Colonic mucosa (tissue), 4 donors: ENCODE data around the gene SUGP1. TPM values are rescaled to one million over a fixed set of nuclear protein-coding genes. Genes with fewer than 3 reads are reported as not detected.
"Not testable (repeated sequence)": the region's sequence is repeated elsewhere in the genome, so short reads cannot be mapped to it uniquely, and the experiment has no call there.

Experiments used
- DNase-seq: peaks from one replicate; pipeline ENCODE4 v3.0.0-alpha.2; 2020
- H3K27ac ChIP-seq: fragments of 200-600 bp; one replicate; pipeline ENCODE4 v1.8.0; 2021
- H3K27me3 ChIP-seq: fragments of 200-600 bp; one replicate; pipeline ENCODE4 v1.8.0; 2021
- H3K36me3 ChIP-seq: fragments of 200-600 bp; one replicate; pipeline ENCODE4 v1.8.0; 2021
- H3K4me1 ChIP-seq: fragments of 200-600 bp; one replicate; pipeline ENCODE4 v1.8.0; 2021; ENCODE audit warnings: mild to moderate bottlenecking
- H3K4me3 ChIP-seq: fragments of 200-600 bp; one replicate; pipeline ENCODE4 v1.8.0; 2021
- H3K9ac ChIP-seq, 2 donors: one replicate each; pipeline ENCODE4 v1.7.0; 2013; ENCODE audit warnings: control low read depth in 2 of 2, low read depth in 2 of 2, low read length in 2 of 2
- H3K9me3 ChIP-seq: fragments of 200-600 bp; one replicate; pipeline ENCODE4 v1.8.0; 2021
- intact Hi-C: fragments of 100-400 bp; cut with DNase I; formaldehyde crosslinking; loops from one replicate; pipeline ENCODE4 v1.14.1; 2022
- total RNA-seq, 2 donors: library from RNA; stranded (reverse); fragmentation: NEBNext Ultra II Directional in 1 of 2; extraction: Animal tissue kit (Norgen Biotek cat#: 25700) in 1 of 2; gene quantifications; one replicate each; pipeline ENCODE4 v1.2.1, GENCODE V29; 2021
- TF ChIP-seq, protein P1 (sequence below): fragments of 200-600 bp; IDR thresholded peaks from one replicate; pipeline ENCODE4 v1.8.0; 2022; ENCODE audit warnings: antibody characterized with exemption, mild to moderate bottlenecking
- donor health status: healthy.
- donor health status: DM: no; HTN: no; CAD: no.
- donor health status: DM: no; HTN: no; CAD: no.

The SUGP1 gene
- total RNA-seq, 2 donors from 2014 or later: 33.2 to 54.7 TPM

DNA sequence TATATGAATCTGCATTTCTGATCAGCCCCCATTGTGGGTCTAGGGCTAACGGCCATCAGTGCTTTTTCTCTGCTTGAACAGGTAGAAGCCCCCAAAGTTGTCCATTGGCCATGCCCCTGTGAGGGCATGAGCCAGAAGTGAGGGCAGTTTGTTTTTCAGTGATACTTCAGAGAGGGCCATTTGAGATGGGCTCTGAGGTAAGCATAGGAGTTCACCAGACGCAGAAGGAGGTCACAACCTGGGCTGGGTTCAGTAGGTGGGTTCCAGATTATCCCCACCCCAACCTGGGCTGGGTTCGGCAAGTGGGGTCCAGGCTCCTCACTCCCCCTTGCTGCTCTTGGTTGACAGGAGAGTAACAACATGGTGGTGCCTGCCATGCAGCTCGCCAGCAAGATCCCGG lies 33.7 kb upstream of the SUGP1 start:
- Histone ChIP-seq H3K27me3 (no peaks in the 10 kb centered on the region), H3K4me1 (no peaks in the 10 kb centered on the region), H3K27ac (no peak overlapping the region), H3K36me3 (peaks cover 30% of the 10 kb centered on the region), H3K9ac (no peak overlapping the region), H3K4me3 (no peak overlapping the region), H3K9me3 (no peaks in the 10 kb centered on the region)
- TF ChIP-seq, protein P1, sequence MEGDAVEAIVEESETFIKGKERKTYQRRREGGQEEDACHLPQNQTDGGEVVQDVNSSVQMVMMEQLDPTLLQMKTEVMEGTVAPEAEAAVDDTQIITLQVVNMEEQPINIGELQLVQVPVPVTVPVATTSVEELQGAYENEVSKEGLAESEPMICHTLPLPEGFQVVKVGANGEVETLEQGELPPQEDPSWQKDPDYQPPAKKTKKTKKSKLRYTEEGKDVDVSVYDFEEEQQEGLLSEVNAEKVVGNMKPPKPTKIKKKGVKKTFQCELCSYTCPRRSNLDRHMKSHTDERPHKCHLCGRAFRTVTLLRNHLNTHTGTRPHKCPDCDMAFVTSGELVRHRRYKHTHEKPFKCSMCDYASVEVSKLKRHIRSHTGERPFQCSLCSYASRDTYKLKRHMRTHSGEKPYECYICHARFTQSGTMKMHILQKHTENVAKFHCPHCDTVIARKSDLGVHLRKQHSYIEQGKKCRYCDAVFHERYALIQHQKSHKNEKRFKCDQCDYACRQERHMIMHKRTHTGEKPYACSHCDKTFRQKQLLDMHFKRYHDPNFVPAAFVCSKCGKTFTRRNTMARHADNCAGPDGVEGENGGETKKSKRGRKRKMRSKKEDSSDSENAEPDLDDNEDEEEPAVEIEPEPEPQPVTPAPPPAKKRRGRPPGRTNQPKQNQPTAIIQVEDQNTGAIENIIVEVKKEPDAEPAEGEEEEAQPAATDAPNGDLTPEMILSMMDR: no peak
- intact Hi-C loops: no loop called here
- no peak for DNase-seq

DNA sequence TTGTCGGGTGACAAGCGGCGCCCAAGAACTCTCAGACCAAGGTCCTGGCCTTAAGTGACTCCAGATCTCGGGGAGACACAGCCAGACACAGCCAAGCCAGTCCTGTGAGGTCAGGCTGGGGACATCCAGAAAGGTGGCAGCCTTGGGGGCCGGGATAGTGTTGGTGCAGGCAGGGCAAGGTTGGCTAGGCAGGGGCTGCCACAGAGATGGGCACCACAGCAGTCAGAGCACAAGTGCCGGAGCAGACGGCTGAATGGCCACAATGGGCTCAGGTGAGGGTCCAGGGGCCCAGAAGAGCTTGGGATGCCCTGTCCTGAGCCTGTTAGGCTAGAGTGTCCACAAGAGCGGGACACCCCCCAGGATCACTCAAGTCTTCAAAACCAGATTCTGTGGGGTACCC lies 32.5 kb upstream of the SUGP1 start:
- Histone ChIP-seq H3K27ac (no peak overlapping the region), H3K9me3 (no peaks in the 10 kb centered on the region), H3K9ac (no peak overlapping the region), H3K4me3 (no peak overlapping the region), H3K36me3 (peaks cover 37% of the 10 kb centered on the region), H3K4me1 (no peaks in the 10 kb centered on the region), H3K27me3 (no peaks in the 10 kb centered on the region)
- TF ChIP-seq, protein P1: no peak
- intact Hi-C loops: no loop called here
- no peak for DNase-seq

DNA sequence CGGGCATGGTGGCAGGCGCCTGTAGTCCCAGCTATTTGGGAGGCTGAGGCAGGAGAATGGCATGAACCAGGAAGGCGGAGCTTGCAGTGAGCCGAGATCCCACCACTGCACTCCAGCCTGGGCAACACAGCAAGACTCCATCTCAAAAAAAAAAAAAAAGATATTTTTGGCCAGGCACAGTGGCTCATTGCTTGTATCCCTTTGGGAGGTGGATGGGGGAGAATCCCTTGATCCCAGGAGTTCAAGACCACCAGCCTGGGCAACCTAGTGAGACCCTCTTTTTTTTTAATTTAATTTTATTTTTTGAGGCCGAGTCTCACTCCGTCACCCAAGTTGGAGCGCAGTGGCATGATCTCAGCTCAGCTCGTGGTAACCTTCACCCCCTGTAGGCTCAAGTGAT lies 30.4 kb upstream of the SUGP1 start:
- DNase-seq, H3K27me3 ChIP-seq, intact Hi-C loops: not testable (repeated sequence)

DNA sequence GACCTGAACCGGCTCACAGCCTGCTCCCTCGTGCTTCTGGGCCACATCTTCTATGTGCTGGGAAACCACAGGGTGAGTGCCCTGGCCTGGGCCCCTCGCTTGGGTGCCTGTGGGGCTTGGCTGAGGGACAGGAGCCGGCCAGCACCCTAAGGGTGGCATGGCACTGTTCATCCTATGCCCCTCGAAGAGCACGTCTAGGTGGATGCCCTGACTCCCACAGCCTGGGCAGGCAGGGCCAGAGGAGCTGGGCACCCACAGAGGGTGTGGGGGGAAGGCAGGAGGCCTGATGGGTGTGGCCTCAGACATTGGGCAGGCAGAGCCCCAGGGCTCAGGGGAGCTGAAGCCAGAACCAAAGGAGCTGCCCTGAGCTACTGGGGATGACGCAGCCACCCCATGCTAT lies 29.1 kb upstream of the SUGP1 start:
- no peaks in the 10 kb centered on the region for H3K9me3 ChIP-seq
- H3K4me3 ChIP-seq: no peak overlapping the region
- H3K9ac ChIP-seq: no peak overlapping the region
- TF ChIP-seq, protein P1: no peak
- DNase-seq: no peak
- H3K4me1 ChIP-seq: no peaks in the 10 kb centered on the region
- intact Hi-C loops: no loop called here
- peaks cover 32% of the 10 kb centered on the region for H3K36me3 ChIP-seq
- H3K27ac ChIP-seq: no peak overlapping the region
- no peaks in the 10 kb centered on the region for H3K27me3 ChIP-seq

More for the DNA sequence above, 30.4 kb upstream of the SUGP1 start:
- peaks cover 34% of the 10 kb centered on the region for H3K36me3 ChIP-seq
- not testable (repeated sequence) for H3K27ac ChIP-seq, H3K4me3 ChIP-seq, H3K9ac ChIP-seq, H3K4me1 ChIP-seq, H3K9me3 ChIP-seq

DNA sequence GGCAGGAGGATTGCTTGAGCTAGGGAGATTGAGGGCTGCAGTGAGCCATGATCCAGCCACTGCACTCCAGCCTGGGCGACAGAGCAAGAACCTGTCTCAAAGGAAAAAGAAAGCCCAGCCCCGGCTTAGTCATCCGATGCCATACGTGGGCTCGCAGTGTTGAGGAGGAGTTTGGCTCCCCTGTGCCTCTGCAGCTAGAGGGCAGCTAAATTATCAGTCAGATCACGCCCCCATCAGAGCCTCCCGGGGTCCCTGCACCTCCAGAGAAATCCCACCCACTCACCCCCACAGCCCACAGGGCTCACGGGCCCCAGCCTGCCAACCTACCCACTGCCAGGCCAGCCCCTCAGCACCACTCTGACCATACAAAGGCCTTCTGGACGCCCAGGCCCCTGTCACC lies 28.0 kb upstream of the SUGP1 start:
- DNase-seq: no peak
- no peak overlapping the region for H3K4me3 ChIP-seq
- H3K27me3 ChIP-seq: no peaks in the 10 kb centered on the region
- no peaks in the 10 kb centered on the region for H3K4me1 ChIP-seq
- H3K36me3 ChIP-seq: peaks cover 23% of the 10 kb centered on the region
- no peak overlapping the region for H3K27ac ChIP-seq
- intact Hi-C loops: no loop called here
- TF ChIP-seq, protein P1: no peak
- H3K9ac ChIP-seq: no peak overlapping the region
- H3K9me3 ChIP-seq: no peaks in the 10 kb centered on the region

DNA sequence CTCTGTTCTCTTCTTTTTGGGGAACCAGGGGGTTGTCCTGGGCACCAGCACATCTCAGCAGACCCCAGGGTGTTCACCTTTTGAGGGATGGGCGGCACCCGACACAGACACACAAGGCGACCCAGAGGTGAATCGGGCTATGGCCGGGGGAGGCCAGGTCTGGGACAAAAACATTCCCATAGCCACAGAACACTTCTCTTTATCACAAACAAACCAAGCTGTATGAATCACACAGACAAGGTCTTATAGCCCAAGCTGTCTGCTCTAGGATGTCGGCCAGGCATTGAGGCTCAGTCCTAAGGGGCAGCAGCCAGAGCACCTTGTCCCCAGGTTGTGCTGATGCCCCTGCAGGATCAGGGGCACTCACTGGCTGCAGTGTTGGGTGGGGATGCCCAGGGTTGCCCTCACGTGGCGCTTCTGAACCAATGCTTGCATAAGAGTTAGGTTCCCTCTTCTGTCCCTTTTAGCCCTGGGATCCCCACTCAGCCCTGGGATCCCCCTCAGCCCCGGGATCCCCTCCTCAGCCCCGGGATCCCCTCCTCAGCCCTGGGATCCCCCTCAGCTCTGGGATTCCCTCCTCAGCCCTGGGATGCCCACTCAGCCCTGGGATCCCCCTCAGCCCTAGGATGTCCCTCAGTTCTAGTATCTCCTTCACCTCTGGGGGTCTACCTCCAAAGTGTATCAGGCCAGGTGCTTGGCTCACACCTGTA lies 27.2 kb upstream of the SUGP1 start:
- DNase-seq: no peak
- Histone ChIP-seq H3K9me3 (no peaks in the 10 kb centered on the region), H3K27ac (no peak overlapping the region), H3K4me3 (no peak overlapping the region), H3K36me3 (peaks cover 24% of the 10 kb centered on the region), H3K4me1 (no peaks in the 10 kb centered on the region), H3K9ac (no peak overlapping the region), H3K27me3 (no peaks in the 10 kb centered on the region)
- intact Hi-C loops: no loop called here
- TF ChIP-seq, protein P1: no peak
